NCI-H1092 treated with DMSO at 0.1 percent for 48 hours (cell line): Measurements from ENCODE around the gene ELK4.
A peak's percentile ranks its signal among the peaks of the same experiment; 100 is the strongest.

ENCODE experiments used
- DNase-seq: peaks from one replicate; lab custom pipeline; 2025; lab: John Stamatoyannopoulos, UW

The ELK4 gene

DNA sequence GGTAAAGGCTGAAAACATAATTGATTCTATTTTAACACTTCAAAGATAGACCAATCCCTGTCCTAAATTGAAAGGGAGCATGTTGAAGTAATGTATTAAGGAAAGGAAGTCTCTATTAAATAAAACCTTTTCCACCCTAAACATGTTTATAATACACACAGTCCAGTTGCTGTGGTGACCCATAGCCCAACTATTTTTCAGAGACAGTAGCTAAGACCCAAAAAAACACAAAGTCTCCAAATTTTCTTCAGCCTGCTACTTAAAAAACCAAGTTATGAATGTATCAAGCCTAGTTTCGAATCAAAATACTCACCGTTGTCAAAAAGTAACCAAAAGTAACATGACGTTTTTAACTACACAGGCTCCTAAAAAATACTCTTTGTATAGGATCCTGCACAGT, 1.6 kb downstream of the ELK4 start:
- DNase-seq = no peak

DNA sequence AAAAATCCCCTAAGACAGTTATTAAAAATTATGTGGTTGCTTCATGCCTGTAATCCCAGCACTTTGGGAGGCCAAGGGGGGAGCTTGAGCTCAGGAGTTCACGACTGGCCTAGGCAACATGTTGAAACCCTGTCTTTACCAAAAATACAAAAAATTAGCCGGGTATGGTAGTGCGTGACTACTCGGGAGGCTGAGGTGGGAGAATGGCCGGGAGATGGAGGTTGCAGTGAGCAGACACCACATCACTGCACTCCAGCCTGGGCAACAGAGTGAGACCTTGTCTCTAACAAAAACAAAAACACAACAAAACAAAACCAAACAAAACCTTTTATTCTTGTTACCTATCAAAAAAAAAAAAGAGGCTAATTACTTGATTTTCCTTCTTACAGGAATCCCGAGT, 2.1 kb downstream of the ELK4 start:
- DNase-seq = no peak

DNA sequence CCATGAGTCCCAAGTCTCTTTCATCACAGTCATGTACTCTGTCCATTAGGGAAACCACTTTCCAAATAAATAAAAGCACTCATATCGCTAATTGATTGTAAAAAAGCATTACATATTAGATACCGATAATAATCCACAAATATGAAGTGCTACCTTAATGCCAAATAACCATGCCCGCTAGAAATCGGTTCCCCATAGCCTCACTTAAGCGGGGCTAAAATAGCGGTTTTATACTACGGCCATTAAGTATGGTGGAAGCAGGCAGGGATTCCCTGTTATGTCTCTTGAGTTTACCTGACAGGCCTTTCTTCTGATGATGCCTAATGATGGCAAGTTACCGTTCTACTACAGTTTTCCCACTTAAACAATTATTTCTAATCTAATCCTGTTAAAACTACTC, 3.9 kb downstream of the ELK4 start:
- DNase-seq = no peak

DNA sequence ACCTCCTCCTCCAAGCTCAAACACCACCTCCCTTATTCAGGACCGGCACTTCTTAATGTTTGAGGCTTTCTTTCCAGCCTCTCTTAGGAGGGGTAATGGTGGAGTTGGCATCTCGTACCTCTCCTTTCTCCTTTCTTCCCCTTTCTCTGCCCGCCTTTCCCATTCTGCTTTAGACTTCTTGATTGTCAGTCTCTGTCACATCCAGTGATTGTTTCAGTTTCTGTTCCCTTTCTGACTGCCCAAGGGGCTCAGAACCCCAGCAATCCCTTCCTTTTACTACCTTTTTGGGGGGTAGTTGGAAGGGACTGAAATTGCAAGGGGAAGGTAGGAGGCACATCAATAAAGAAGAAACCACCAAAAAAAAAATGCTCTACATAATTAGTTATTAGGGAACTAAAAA, 5.6 kb downstream of the ELK4 start:
- no peak for DNase-seq

DNA sequence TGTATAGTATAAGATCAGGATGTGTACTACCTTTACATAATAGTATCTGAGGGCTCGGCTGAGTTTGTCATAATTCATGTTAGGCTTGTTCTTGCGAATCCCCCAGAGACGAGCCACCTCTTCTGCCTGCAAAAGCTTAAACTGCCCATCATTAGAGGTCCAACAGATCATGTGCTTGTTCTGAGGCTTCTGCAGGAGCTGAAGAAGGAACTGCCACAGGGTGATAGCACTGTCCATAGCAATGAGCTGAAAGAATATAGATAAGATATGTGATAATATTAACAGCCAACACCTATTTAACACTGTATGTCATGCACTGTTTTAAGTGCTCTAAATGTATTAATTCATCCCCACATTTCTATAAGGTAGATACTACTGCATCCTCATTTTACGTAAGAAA, 8.2 kb downstream of the ELK4 start:
- DNase-seq = no peak

DNA sequence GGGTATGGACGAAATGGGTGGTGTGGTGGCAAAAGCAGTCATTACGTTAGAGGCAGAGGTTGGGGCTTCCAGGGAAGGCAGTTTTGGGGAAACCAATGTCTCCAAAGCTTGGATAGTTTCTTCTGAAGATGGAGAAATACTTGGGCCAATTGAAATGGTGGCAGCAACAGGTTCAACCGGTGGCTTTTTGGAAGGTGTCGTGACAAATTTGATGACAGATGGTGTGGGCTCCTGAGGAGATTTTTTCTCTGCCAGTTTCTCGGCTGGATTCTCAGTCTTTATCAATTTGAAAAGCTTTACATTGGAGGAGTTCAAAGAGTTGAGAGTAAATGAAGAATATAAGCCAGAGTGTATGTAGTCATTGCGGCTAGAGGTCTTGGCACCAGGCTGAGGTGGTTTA, 11.5 kb downstream of the ELK4 start:
- no peak for DNase-seq

DNA sequence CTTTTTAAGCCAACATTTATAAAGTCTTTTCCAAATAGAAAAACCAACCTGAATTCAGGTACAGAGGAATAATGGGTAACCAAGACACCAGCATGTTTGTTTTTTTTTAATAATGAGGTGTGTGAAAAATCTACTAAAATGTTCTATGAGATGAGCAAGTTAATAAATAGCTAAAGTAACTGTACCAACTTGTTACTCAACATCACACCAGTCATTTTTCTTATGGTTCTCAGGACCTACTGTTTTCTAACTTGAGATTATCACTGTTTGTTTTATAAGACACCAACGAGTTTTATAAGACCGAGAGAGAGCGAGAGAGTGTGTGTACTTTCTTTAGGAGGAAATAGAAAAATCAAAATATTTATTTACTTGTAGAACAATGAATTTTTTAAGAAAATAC, 12.4 kb downstream of the ELK4 start:
- DNase-seq = no peak

DNA sequence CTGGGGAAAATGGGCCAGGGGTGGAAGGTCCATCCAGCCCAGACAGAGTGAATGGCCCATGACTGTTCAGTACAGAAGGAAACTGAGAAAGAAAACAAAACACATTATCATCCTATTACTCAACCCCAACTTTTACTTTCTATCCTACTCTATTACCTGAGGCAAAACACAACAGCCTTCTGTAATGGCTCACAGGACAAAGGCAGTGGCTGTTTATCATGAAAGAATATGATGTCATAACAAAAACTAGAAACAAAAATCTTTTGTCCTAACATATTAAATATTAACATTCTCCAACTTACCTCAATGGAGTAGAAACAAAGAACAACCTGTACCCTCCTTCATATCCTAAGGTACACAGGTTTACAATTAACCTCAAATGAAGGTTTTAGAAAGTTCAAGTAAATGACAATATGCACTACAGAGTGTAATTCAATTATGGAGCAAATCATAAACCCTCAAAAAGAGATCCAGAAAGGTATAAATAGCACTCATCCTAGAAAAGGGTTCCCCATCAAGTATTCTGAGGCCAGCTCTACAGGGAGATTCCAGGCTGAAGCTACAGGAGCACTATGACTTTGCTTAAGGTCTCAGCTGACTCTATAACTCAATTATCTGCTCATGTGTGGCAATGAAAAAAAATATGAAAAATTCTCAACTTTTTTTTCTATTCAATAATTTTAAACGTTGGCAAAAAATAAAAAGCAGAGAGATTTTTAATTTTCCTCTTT, 15.1 kb downstream of the ELK4 start:
- no peak for DNase-seq

DNA sequence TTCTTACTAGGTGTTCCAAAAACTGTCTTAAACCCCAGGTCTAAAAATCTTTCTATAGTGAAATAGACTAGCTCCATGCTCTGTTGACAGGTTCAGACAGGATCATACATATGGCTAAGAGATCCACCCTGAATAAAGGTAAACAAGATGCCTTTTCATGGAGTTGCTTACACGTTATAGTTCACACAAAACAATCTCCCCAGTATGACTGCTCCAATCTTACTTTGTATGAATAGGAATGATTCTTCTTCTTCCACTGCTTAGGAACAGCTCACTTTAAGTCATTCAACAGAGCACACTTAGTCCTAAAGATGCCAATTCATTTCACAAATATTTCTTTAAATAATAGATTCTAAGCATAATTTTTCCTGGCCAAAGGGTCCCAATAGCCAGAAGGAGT, 16.0 kb downstream of the ELK4 start:
- DNase-seq = no peak

DNA sequence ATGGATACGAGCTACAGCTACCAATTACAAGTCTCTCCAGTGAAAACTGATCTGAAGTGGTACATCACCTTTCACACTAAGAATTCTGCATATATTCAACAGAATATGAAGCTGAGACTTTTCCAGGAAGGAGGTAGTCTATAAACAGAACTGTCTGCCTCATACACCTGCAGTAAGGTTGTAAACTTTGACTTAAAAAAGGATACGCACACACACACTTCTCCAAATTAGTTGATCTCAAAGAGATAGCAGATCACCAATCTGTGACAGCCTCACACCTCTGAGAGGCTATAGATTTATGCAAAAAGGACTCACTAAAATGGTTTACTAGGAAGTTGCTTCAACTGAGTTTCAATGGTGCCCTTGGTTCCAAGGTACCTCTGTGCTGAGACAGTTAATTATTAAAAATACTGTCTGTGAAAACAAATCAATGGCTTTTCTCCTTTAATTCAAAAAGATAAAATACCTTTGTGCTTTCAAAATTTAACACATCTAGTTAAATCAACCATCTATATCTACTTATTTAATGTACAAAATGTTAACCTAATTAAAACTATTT, 17.9 kb downstream of the ELK4 start:
- no peak for DNase-seq

DNA sequence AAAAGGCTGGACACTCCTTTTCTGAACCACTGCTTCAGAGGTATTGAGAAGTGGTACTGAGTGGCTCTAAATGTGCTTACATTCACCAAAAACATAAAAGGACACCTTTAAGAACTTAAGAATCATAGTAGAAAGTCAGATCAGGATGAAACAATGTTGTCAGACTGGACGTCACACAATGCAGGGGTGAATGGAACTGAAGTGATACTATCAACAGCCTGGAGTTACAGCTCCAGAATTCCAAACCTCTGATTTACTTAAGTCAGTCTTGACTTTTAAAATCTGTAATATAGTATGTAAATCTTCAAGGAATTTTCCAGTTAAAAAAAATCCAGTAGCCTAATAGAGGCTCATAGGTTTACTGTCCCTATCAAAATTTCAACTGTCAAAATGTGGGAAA, 19.3 kb downstream of the ELK4 start:
- DNase-seq = no peak

DNA sequence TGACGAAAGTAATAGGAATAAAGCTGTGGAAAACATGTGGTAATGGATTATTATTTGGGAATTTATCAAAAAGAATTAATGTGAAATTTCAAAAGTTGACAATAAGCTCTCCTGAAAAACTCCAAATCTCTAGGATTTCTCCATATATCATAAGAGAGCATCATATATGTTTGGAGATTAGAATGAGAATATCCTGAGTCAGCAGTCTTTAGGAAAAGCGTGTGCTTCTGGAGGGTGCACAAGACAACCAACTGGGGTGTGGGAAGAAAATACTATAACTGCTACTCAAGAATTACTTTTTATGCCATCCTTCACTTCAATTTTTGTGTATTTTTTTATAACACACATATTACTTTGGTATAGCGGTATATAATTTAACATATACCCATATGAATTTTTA, 19.7 kb downstream of the ELK4 start:
- no peak for DNase-seq

DNA sequence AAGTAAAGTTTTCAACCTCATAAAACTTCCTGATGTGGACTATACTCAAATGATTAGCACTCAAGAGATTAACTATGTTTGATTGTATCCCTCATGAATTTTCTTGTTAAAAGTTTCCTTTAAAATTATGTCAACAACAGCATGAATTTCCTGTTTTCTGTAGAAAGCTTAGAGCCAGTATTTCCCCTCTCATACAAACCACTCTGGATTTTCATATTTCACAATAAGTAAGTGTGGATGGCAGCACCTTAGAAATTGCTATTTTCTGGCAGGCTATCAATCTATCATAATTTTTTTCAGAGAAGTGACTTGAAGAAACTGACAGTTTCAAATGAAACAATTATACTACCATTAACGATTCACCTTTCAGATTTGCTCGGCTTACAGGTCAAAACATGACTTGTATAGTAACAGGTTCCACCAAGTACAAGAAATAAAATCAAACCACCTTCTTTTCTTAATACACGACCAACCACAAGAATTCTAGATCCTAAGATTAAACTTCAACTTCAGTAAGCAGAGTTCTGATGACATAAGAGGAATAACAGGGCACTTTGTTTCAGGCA, 20.8 kb downstream of the ELK4 start:
- DNase-seq = no peak

DNA sequence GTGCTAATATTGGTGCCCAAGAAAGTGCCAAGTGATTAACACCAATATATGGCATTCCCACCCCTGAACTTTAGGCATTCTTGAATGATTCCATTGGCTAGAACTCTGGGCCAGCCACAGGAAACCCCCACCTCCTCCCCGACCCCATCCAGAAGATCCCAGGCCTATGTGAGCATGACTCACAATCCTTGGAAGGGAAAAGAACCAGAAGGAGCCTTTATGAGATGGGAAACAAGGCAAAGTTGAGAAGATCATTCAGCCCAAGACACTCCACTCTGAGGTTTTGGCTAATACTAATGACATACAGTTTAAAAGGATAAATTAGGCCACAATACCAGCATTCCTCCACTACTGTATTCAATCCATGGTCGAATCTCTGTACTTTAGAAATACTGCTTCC, 21.8 kb downstream of the ELK4 start:
- no peak for DNase-seq

DNA sequence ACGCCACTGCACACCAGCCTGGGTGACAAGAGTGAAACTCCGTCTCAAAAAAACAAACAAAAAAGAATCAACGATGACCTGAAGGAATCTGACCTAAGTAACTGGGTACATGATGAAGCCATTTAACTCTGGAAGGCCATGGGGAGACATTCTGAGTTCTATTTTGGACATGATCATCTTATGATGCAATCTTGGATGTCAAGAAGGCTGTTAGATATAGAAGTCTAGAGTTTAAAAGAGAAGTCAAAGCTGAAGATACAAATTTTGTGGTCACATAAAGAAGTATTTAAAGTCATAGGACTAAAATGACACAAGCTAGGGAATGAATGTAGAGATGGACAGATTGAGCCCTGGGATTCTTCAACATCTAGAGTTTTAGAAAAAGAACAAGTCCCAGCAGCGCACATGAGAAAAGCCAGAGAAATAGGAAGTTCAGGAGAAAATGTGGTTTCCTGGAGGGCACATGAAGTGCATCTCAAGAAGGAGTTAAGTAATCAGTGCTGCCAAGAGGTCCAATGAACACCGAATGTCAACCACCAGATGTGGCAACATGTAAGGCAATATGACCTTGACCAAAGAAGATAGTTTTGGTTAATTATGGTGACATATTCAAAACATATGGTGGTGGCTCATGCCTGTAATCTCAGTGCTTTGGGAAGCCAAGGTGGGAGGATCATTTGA, 26.8 kb downstream of the ELK4 start:
- DNase-seq = no peak

DNA sequence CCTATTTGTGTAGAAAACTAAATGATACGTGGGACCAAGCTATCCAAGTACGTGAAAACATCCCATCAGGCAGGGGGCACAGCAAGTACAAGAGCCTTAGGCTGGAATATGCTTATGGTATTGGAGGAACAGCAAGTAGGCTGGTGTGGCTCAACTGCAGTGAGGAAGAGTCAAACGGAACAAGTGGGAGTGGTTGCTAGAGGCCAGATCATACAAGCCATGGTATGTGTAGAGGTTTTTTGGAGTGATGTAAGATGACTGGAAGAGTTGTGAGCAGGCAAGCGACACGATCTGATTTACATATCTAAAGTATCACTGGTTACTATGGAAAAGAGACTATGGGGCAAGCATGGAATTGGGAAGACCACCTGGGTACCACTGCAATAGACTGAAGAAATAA, 27.8 kb downstream of the ELK4 start:
- no peak for DNase-seq

DNA sequence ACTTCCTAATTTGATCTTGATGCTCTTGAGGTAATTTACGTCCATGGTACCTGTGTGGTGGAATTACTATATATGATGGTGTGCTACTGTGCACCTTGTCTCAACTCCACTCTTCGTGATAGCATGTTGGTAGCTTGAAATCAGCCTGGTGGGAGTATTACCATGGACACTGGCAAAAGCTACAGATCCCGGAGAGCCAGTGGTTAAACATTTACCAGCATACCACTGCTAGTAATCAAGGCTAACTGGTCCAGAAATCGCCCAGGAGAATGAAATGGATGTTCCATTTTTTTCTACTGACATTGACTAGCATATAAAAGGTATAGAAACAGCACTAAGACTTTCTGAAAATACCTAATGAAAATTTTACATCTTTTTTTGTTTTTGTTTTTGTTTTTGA, 30.6 kb downstream of the ELK4 start:
- no peak for DNase-seq

DNA sequence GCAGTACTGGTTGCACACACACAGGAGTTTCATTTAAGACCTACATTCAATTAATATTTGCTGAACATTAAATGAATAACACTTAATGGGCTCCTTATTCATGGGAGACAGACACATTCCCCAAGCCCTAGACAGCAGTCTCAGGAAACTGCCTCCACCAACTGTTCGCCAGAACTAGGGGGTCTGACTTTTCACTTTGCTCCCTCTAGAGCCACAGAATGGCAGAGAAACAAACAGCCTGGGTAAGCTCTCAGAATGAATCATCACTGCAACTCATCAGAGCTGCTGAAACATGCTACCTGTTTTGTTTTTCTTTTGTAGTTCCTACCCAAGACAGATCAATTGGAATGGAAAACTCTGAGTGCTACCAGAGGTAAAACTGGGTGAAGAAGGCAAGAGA, 31.7 kb downstream of the ELK4 start:
- no peak for DNase-seq

DNA sequence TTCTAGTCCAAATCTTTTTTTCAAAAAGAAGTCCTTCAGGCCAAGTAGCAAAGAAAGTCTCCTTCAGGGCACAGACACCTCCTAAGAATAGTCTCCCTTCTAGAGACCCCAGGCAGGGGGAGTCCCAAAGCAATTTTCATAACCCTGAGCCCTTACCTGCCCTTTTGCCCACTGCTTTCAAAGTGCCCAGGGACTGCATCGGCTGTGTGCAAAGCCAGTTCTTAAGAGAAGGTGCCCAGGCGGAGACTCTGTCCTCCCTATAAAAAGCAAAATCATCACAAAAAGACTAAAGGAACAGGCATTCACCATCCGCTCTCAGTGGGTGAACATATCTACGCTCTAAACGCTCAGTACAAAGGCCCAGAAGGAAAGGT, 32.2 kb downstream of the ELK4 start:
- no peak for DNase-seq

DNA sequence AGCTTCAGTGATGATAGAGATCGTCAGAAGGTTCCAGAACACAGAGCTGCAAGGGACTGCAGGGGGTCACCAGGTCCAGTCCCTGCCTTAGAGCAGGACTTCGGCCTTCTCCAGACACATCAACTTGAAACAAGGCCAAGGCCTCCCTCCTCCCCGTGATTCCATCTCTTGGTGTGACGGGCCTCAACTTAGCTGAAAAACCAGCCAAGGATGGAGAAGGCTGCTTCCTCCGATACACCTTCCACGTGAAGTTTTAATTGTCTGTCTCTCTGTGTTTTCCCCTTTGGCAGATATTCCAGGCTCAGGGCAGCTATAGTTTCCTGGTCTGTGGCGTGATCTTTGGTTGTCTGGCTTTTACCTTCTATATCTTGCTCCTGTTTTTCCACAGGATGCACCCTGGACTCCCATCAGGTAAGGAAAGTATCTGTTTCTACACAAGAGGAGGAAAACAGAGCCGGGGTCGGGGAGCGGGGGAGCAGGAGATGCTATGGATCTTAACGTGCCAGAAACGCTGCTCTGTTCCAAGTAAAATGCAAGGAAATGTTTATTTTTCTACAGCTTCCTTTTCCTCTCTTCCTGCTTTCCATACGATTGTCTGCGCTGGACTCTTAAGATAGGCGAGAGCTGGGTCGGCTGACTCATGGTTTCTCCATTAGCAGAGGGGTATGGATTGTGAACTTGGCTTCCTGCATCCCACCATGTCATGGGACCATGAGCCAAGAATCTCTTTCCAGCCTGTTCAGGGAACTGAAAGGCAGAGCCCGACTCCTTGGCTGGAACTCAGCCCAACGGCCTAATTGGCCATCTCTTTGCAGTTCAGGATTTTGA, 32.8 kb downstream of the ELK4 start:
- DNase-seq = no peak

DNA sequence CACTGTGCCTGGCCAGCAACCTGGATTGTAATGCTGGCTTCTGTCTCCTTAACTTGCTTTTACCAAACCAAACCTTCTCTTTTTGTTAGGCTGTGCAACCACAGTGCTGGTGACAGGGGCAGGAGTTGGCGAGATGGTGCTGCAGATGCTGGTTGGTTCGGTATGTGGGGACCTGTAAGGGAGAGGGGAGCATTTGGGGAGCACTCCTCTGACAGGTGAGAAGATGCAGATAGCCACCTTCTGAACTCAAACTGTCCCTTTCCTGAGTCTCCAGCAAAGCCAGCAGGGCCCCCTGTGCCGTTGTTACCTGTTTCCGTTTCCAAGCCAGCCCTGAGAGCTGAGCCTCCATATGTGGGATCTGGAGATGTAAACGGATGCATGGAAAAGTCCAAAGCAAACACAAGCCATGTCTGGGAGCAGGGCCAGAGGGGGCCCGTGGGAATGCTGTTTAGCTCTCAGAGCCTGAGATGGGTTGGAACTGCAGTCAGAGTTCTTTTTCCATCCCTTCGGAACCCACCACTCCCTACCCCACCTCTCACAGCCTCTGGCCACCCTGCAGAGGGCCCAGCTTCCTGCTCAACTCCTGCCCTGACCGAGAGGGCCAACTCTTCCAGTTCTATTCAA, 34.0 kb downstream of the ELK4 start:
- peak; percentile 62 for DNase-seq

DNA sequence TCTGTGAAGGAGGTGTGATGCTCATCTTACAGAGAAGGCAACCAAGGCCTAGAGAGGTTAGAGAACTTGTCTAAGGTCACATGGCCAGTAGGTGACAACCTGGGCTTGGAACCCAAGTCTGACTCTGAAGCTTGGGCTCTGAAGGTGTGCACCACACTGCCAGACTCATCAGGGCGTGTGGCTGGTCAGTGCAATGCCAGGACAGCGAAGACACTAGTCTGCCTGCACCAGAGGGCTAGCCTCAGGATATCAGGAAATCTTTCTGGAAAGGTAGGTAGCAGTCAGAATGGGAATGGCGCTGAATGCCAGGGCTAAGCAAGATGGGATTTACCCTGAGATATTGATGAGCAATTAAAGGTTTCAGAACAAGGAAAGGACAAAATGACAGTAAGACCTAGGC, 34.9 kb downstream of the ELK4 start:
- no peak for DNase-seq
